Measurements from ENCODE around the gene DGKB. TPM values are rescaled to one million over a fixed set of nuclear protein-coding genes. Genes with fewer than 3 reads are reported as not detected.

The DGKB gene
- total RNA-seq, 1 experiment from 2014 or later: not detected

DNA sequence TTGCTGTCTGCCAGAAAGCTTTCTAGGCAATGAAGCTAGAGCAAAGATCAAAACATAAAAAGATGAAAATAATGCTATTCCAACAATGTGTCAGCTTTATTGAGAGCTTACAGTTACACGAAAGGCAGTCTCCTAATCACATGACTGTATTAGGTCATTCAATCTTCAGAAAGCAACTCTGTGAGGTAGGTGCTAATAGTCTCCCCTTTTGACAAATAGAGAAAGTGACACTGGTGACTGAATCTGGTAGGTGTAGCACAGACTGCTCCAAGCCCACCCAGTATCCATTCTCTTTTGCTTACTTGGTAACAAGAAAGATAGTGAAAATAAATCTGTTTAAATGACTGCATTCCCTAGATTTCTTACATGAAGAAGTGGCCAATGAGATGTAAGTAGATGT lies 58.8 kb downstream of the DGKB start:
- CTCF ChIA-PET: no interaction called here
- no peak for TF ChIP-seq CTCF (IDR thresholded peaks at IDR 0.05; ENCODE audit: unreplicated experiment)
- intact Hi-C loops (cut with micrococcal nuclease; ENCODE audit: unreplicated experiment): no loop called here
- no peak overlapping the region for H3K4me3 Mint-ChIP-seq (ENCODE audit: low read depth, unreplicated experiment)
- BruUV-seq (replicated peaks): no TSS peak
- no peak for DNase-seq
- no peaks in the 10 kb centered on the region for H3K27me3 Mint-ChIP-seq (ENCODE audit: unreplicated experiment)
- no peaks in the 10 kb centered on the region for H3K9me3 Mint-ChIP-seq (ENCODE audit: low read depth, unreplicated experiment)
- no peaks in the 10 kb centered on the region for H3K36me3 Mint-ChIP-seq (ENCODE audit: insufficient read depth, unreplicated experiment)
- H3K4me1 Mint-ChIP-seq (ENCODE audit: low read depth, unreplicated experiment): peaks cover 7% of the 10 kb centered on the region
- no peak overlapping the region for H3K27ac Mint-ChIP-seq (ENCODE audit: unreplicated experiment)

- CTCF ChIA-PET: interaction anchor here (0.6 kb wide), 1 partner anchor 1246 kb away, joined by 5 read pairs; no protein-coding TSS in a partner anchor
Measured at GRCh38 chr7:14842523-14842922, 60.0 kb downstream of the DGKB start.

GRCh38 chr7:14841869-14842268 lies 60.7 kb downstream of the DGKB start:
- H3K4me1 Mint-ChIP-seq (ENCODE audit: low read depth, unreplicated experiment): peaks cover 7% of the 10 kb centered on the region
- H3K36me3 Mint-ChIP-seq (ENCODE audit: insufficient read depth, unreplicated experiment): no peaks in the 10 kb centered on the region
- no peak for DNase-seq
- no TSS peak for BruUV-seq (replicated peaks)
- TF ChIP-seq CTCF (IDR thresholded peaks at IDR 0.05; ENCODE audit: unreplicated experiment): no peak
- intact Hi-C loops (cut with micrococcal nuclease; ENCODE audit: unreplicated experiment): no loop called here
- no peak overlapping the region for H3K4me3 Mint-ChIP-seq (ENCODE audit: low read depth, unreplicated experiment)
- CTCF ChIA-PET: no interaction called here
- H3K27me3 Mint-ChIP-seq (ENCODE audit: unreplicated experiment): no peaks in the 10 kb centered on the region
- H3K9me3 Mint-ChIP-seq (ENCODE audit: low read depth, unreplicated experiment): no peaks in the 10 kb centered on the region
- H3K27ac Mint-ChIP-seq (ENCODE audit: unreplicated experiment): no peak overlapping the region

More at GRCh38 chr7:14842523-14842922, 60.0 kb downstream of the DGKB start:
- no peaks in the 10 kb centered on the region for H3K9me3 Mint-ChIP-seq (ENCODE audit: low read depth, unreplicated experiment)
- intact Hi-C loops (cut with micrococcal nuclease; ENCODE audit: unreplicated experiment): no loop called here
- H3K4me1 Mint-ChIP-seq (ENCODE audit: low read depth, unreplicated experiment): peaks cover 7% of the 10 kb centered on the region
- no peaks in the 10 kb centered on the region for H3K36me3 Mint-ChIP-seq (ENCODE audit: insufficient read depth, unreplicated experiment)
- DNase-seq: no peak
- TF ChIP-seq CTCF (IDR thresholded peaks at IDR 0.05; ENCODE audit: unreplicated experiment): no peak
- no TSS peak for BruUV-seq (replicated peaks)
- H3K27me3 Mint-ChIP-seq (ENCODE audit: unreplicated experiment): no peaks in the 10 kb centered on the region
- H3K27ac Mint-ChIP-seq (ENCODE audit: unreplicated experiment): no peak overlapping the region
- H3K4me3 Mint-ChIP-seq (ENCODE audit: low read depth, unreplicated experiment): no peak overlapping the region

DNA sequence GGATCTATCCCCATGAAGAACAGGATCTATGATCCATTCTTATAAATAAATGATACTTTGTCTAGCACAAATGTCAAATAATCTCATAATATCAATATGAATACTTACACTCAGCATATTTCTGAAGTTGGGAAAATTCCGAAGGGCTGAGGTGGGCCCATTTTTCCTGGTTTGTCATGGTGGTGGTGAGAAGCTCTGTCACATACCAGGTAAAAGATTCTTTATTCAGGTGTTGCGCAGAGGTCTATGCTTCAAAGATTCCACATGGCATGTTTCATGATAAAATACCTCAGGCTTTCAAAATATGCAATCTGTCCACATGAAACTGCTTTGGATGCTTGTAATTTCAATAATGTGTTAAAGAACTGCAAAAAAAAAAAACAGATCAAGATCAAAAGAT lies 61.5 kb downstream of the DGKB start:
- peaks cover 7% of the 10 kb centered on the region for H3K4me1 Mint-ChIP-seq (ENCODE audit: low read depth, unreplicated experiment)
- no peaks in the 10 kb centered on the region for H3K27me3 Mint-ChIP-seq (ENCODE audit: unreplicated experiment)
- H3K36me3 Mint-ChIP-seq (ENCODE audit: insufficient read depth, unreplicated experiment): no peaks in the 10 kb centered on the region
- CTCF ChIA-PET: no interaction called here
- no peak overlapping the region for H3K4me3 Mint-ChIP-seq (ENCODE audit: low read depth, unreplicated experiment)
- intact Hi-C loops (cut with micrococcal nuclease; ENCODE audit: unreplicated experiment): no loop called here
- no peak overlapping the region for H3K27ac Mint-ChIP-seq (ENCODE audit: unreplicated experiment)
- no peaks in the 10 kb centered on the region for H3K9me3 Mint-ChIP-seq (ENCODE audit: low read depth, unreplicated experiment)
- BruUV-seq (replicated peaks): no TSS peak
- no peak for DNase-seq
- TF ChIP-seq CTCF (IDR thresholded peaks at IDR 0.05; ENCODE audit: unreplicated experiment): no peak
